ENCODE data around the gene ERF. TPM values are rescaled to one million over a fixed set of nuclear protein-coding genes. Genes with fewer than 3 reads are reported as not detected.

ERF gene
- total and polyA plus RNA-seq, 2 donors (not counting 3 experiments of a cell fraction or from before 2014, with no cell fraction given): 102 to 117 TPM

DNA sequence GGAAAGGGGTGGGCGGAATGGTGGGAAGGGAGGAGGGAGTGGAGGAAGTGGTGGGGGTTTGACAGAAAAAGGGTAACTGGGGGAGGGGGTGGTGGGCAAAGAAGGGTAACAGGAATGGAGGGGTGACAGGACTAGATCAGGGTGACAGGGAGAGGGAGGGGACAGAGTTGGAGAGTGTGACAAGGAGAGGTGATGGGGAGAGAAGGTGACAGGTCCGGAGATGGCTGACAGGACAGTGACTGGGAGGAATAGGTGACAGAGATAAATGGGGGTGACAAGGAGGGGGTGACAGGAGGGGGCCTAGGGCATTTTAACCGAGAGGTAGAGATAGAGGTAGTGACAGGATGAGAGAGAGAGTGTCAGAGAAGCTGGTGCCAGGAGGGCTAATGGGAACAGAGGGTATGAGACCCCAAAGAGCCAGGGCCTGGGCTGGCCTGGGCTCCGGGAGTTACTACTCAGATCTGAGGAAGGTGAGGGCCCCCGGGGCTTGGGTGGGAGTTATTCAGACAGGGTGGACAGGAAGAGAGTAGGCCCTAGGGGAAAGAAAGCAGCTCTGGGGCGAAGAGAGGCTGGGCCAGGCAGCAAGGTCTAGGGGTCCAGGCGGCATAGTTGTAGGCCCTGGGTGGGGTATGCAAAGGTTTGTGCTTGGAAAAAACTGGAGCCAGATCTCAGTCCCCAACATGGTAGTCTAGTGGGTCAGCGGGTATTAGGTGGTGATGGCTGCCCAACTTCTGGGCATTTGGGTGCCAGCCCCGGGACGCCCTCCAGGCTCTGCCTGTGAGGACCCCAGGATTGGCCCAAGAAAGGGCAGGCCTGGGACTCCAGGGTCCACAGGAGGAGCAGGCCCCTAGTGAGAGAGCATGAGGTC, 14.8 kb upstream of the ERF start:
- Histone ChIP-seq H2AFZ (ENCODE audit: low read depth, low read length) (no peak overlapping the region), H3K4me2 (ENCODE audit: insufficient read depth, low read length) (peak overlapping the region; percentile 62), H3K4me3 (replicated peaks in 1 of 3; ENCODE audit: insufficient read depth in 1 of 3, low read depth in 1 of 3, low read length in 3 of 3) (peak overlapping the region; percentile 11 to 65 (median 57)), H3K79me2 (ENCODE audit: control insufficient read depth, insufficient read depth, low read length) (peaks cover 33% of the 10 kb centered on the region), H3K27ac (ENCODE audit: insufficient read depth, low read depth, low read length) (peak overlapping the region; percentile 91), H3K27me3 (ENCODE audit: control insufficient read depth in 2 of 2, insufficient read depth in 2 of 2, low read length in 2 of 2) (no peaks in the 10 kb centered on the region), H3K36me3 (ENCODE audit: control insufficient read depth in 2 of 2, extremely low read depth in 1 of 2, insufficient read depth in 2 of 2, low read length in 2 of 2) (peaks cover 9 to 28% of the 10 kb centered on the region in 2 experiments), H3K4me1 (ENCODE audit: control insufficient read depth, extremely low read depth, insufficient read depth, low read length) (peaks cover 22% of the 10 kb centered on the region), H4K20me1 (replicated peaks; ENCODE audit: control insufficient read depth, extremely low read depth, insufficient read depth, low read length) (no peaks in the 10 kb centered on the region), H3K9ac (replicated peaks; ENCODE audit: extremely low read depth, insufficient read depth, low read length) (peak overlapping the region; percentile 87), H3K9me1 (replicated peaks; ENCODE audit: control insufficient read depth, extremely low read depth, insufficient read depth, low read length) (no peaks in the 10 kb centered on the region), H3K9me3 (replicated peaks; ENCODE audit: control insufficient read depth, insufficient read depth, low read length) (no peaks in the 10 kb centered on the region)
- intact Hi-C loops (cut with micrococcal nuclease) (no loop called here), dilution Hi-C loops (cut with MboI; ENCODE audit: extremely low pct_ligation_motif_present, low sequenced_read_pairs) (no loop called here)
- TSS peak; percentile 96 for BruUV-seq (replicated peaks)
- TF ChIP-seq POLR2A (IDR thresholded peaks at IDR 0.05; ENCODE audit: low read depth, low read length) (peak; percentile 54), GATA2 (IDR thresholded peaks at IDR 0.05; ENCODE audit: insufficient read depth, insufficient read length, low read depth, low read length) (no peak), POLR2AphosphoS5 (IDR thresholded peaks at IDR 0.05; ENCODE audit: insufficient read depth, low read depth, low read length) (no peak)
- DNase-seq (ENCODE audit: low read depth, low spot score): no peak
- FAIRE-seq: no peak
- ChIA-PET CTCF (interaction anchor here (1.0 to 3.6 kb wide), 6 partner anchors 10 to 27 kb away, joined by 4 to 24 read pairs (median 6); no protein-coding TSS in a partner anchor), POLR2A (interaction anchor here (1.0 to 1.5 kb wide), 4 partner anchors 10 to 27 kb away, joined by 3 to 7 read pairs (median 6); partner anchors contain the start of gene GSK3A)

DNA sequence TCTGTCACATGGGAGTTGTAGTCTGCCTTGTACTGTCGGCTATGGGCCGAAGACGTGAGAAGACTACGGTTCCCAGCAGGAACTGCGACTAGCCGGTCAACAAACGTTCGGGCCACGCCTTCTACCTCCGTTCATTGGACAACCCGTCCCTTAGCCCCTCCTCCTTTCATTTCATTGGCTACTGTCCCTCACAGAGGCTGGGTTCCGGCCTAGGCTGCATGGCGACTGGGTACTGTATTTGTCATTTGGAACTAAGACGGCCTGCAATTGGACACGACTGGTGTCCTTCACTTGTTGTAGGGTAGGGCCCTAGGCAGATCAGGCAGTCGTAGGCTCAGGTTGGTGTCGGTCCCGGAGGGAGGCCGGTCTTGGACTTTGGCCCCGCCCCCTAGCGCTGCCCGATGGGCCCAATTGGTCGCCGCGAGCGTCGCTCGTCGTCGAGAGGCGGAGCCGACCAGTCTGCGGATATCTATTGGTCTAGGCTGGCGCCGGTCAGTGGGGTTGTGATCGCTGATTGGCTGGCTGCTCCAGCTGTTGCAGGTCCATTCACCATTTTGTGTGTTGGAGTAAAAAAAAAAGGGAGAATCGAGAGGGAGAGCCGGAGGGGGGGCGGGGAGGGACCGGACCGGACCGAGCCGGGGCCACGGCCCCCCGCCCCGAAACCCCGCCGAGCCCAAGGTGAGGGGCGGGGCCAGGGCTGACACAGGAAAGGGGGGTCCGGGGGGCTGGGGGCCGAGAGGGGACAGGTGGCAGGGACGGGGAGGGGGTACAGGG, 14.0 kb upstream of the ERF start, which contains the start of gene CIC:
Gene CIC (plus strand): TSS at position 549 of the 774 bp plus-strand sequence. CDS start 2,532 bp downstream, outside the sequence.
- POLR2A ChIA-PET: interaction anchor here (1.5 kb wide), 1 partner anchor 11 kb away, joined by 3 read pairs; no protein-coding TSS in a partner anchor

More for the DNA sequence above, 14.0 kb upstream of the ERF start, which contains the start of gene CIC:
- TF ChIP-seq, protein P1, sequence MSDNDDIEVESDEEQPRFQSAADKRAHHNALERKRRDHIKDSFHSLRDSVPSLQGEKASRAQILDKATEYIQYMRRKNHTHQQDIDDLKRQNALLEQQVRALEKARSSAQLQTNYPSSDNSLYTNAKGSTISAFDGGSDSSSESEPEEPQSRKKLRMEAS (IDR thresholded peaks at IDR 0.05; ENCODE audit: insufficient read depth, insufficient read length): no peak
- TF ChIP-seq JUN (IDR thresholded peaks at IDR 0.05; ENCODE audit: borderline replicate concordance, insufficient read depth, insufficient read length, low read depth): no peak
- TF ChIP-seq, protein P2, sequence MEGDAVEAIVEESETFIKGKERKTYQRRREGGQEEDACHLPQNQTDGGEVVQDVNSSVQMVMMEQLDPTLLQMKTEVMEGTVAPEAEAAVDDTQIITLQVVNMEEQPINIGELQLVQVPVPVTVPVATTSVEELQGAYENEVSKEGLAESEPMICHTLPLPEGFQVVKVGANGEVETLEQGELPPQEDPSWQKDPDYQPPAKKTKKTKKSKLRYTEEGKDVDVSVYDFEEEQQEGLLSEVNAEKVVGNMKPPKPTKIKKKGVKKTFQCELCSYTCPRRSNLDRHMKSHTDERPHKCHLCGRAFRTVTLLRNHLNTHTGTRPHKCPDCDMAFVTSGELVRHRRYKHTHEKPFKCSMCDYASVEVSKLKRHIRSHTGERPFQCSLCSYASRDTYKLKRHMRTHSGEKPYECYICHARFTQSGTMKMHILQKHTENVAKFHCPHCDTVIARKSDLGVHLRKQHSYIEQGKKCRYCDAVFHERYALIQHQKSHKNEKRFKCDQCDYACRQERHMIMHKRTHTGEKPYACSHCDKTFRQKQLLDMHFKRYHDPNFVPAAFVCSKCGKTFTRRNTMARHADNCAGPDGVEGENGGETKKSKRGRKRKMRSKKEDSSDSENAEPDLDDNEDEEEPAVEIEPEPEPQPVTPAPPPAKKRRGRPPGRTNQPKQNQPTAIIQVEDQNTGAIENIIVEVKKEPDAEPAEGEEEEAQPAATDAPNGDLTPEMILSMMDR (IDR thresholded peaks at IDR 0.05; ENCODE audit: extremely low read depth in 1 of 2, insufficient read depth in 1 of 2, low read depth in 1 of 2, low read length in 2 of 2): no peak
- no peak for TF ChIP-seq FOS (IDR thresholded peaks at IDR 0.05; ENCODE audit: borderline replicate concordance, insufficient read depth, low read length)
- TF ChIP-seq GATA2 (IDR thresholded peaks at IDR 0.05; ENCODE audit: insufficient read depth, insufficient read length, low read depth, low read length): no peak
- TF ChIP-seq EZH2 (IDR thresholded peaks at IDR 0.05; ENCODE audit: borderline replicate concordance, low read depth, low read length, severe bottlenecking): no peak
- no peak for TF ChIP-seq POLR2AphosphoS5 (IDR thresholded peaks at IDR 0.05; ENCODE audit: insufficient read depth, low read depth, low read length)
- TF ChIP-seq MYC (IDR thresholded peaks at IDR 0.05; ENCODE audit: low read depth, low read length): no peak
- no peak for TF ChIP-seq POLR2A (IDR thresholded peaks at IDR 0.05; ENCODE audit: low read depth, low read length)
- Histone ChIP-seq H3K79me2 (ENCODE audit: control insufficient read depth, insufficient read depth, low read length) (peaks cover 26% of the 10 kb centered on the region), H3K4me3 (replicated peaks in 1 of 3; ENCODE audit: insufficient read depth in 1 of 3, low read depth in 1 of 3, low read length in 3 of 3) (peak within 1 kb of the TSS; percentile 49 to 65 (median 64)), H3K9me3 (replicated peaks; ENCODE audit: control insufficient read depth, insufficient read depth, low read length) (no peaks in the 10 kb centered on the region), H3K27me3 (ENCODE audit: control insufficient read depth in 2 of 2, insufficient read depth in 2 of 2, low read length in 2 of 2) (no peaks in the 10 kb centered on the region), H4K20me1 (replicated peaks; ENCODE audit: control insufficient read depth, extremely low read depth, insufficient read depth, low read length) (no peaks in the 10 kb centered on the region), H3K9me1 (replicated peaks; ENCODE audit: control insufficient read depth, extremely low read depth, insufficient read depth, low read length) (no peaks in the 10 kb centered on the region), H3K36me3 (ENCODE audit: control insufficient read depth in 2 of 2, extremely low read depth in 1 of 2, insufficient read depth in 2 of 2, low read length in 2 of 2) (peaks cover 4 to 19% of the 10 kb centered on the region in 2 experiments), H3K4me2 (ENCODE audit: insufficient read depth, low read length) (peak within 1 kb of the TSS; percentile 96), H3K4me1 (ENCODE audit: control insufficient read depth, extremely low read depth, insufficient read depth, low read length) (peaks cover 22% of the 10 kb centered on the region), H3K27ac (ENCODE audit: insufficient read depth, low read depth, low read length) (peak within 1 kb of the TSS; percentile 91), H2AFZ (ENCODE audit: low read depth, low read length) (peak within 1 kb of the TSS; percentile 97), H3K9ac (replicated peaks; ENCODE audit: extremely low read depth, insufficient read depth, low read length) (peak within 1 kb of the TSS; percentile 87)
- DNase-seq (ENCODE audit: low read depth, low spot score) (peak; percentile 100), FAIRE-seq (peak; percentile 100)
- CTCF ChIA-PET: interaction anchor here (1.0 to 3.6 kb wide), 3 partner anchors 11 to 22 kb away, joined by 4 to 23 read pairs (median 5); no protein-coding TSS in a partner anchor
- intact Hi-C loops (cut with micrococcal nuclease): loop anchor here (1.0 kb wide), 4 partner anchors 11 to 33 kb away; partner anchors contain the start of genes ERF, GSK3A, PAFAH1B3 and PRR19
- dilution Hi-C loops (cut with MboI; ENCODE audit: extremely low pct_ligation_motif_present, low sequenced_read_pairs): no loop called here
- BruUV-seq (replicated peaks): TSS peak; percentile 79
